GM10266 (cell line): Measurements from ENCODE around the gene MTA2.

Source experiments
- DNase-seq: peaks from one replicate; pipeline ENCODE4 v3.0.0; 2012; ENCODE audit errors: extremely low spot score
- CTCF ChIP-seq: IDR thresholded peaks from 2 replicates; pipeline ENCODE4 v1.5.1; 2012; ENCODE audit warnings: mild to moderate bottlenecking, low read depth; ENCODE audit not compliant: control insufficient read depth, insufficient read depth; ENCODE audit errors: missing control alignments

MTA2 gene

GRCh38 chr11:62559204-62559603 is 42.5 kb downstream of the MTA2 start:
- DNase-seq = no peak
- no peak for TF ChIP-seq CTCF

- TF ChIP-seq CTCF = no peak
- DNase-seq = no peak
Observed at GRCh38 chr11:62558669-62559068, 43.0 kb downstream of the MTA2 start.

- no peak for TF ChIP-seq CTCF
- DNase-seq = peak; percentile 29
Observed at GRCh38 chr11:62556875-62557631, 44.6 kb downstream of the MTA2 start.

- no peak for TF ChIP-seq CTCF
Observed at GRCh38 chr11:62556108-62556874, 45.4 kb downstream of the MTA2 start.

GRCh38 chr11:62555464-62556107 is 46.1 kb downstream of the MTA2 start:
- TF ChIP-seq CTCF = no peak
- peak; percentile 59 for DNase-seq

More at GRCh38 chr11:62556108-62556874, 45.4 kb downstream of the MTA2 start:
- DNase-seq = peak; percentile 61

- no peak for TF ChIP-seq CTCF
- DNase-seq = no peak
Observed at GRCh38 chr11:62554387-62555167, 47.1 kb downstream of the MTA2 start.
